GM19324 (cell line): Measurements from ENCODE around the gene NCS1.

ENCODE experiments used
- ATAC-seq: cut with Tn5 transposase; IDR thresholded peaks from one replicate; pipeline ENCODE4 v1.9.1; 2021; ENCODE audit warnings: mild to moderate bottlenecking, moderate library complexity; ENCODE audit not compliant: unreplicated experiment, low FRiP score

The NCS1 gene

GRCh38 chr9:130209422-130209821 lies 37.2 kb downstream of the NCS1 start:
- no peak for ATAC-seq

- ATAC-seq: no peak
Measured at GRCh38 chr9:130211548-130212226, 39.5 kb downstream of the NCS1 start.

- ATAC-seq: no peak
Measured at GRCh38 chr9:130212543-130213297, 40.5 kb downstream of the NCS1 start.

- ATAC-seq: no peak
Measured at GRCh38 chr9:130213911-130214761, 41.9 kb downstream of the NCS1 start.

- no peak for ATAC-seq
Measured at GRCh38 chr9:130214776-130215340, 42.7 kb downstream of the NCS1 start.

- no peak for ATAC-seq
Measured at GRCh38 chr9:130215341-130216119, 43.3 kb downstream of the NCS1 start.

GRCh38 chr9:130217838-130218237 lies 45.6 kb downstream of the NCS1 start:
- ATAC-seq: no peak

- ATAC-seq: no peak
Measured at GRCh38 chr9:130219661-130220096, 47.5 kb downstream of the NCS1 start.

GRCh38 chr9:130220352-130220751 lies 48.1 kb downstream of the NCS1 start:
- no peak for ATAC-seq

GRCh38 chr9:130222833-130223232 lies 50.6 kb downstream of the NCS1 start:
- ATAC-seq: no peak

GRCh38 chr9:130225071-130225470 lies 52.9 kb downstream of the NCS1 start:
- no peak for ATAC-seq

GRCh38 chr9:130225586-130225985 lies 53.4 kb downstream of the NCS1 start:
- no peak for ATAC-seq

GRCh38 chr9:130226112-130226511 lies 53.9 kb downstream of the NCS1 start:
- no peak for ATAC-seq

- no peak for ATAC-seq
Measured at GRCh38 chr9:130227833-130228232, 55.6 kb downstream of the NCS1 start.

GRCh38 chr9:130229759-130230158 lies 57.6 kb downstream of the NCS1 start:
- ATAC-seq: no peak

- ATAC-seq: no peak
Measured at GRCh38 chr9:130230631-130231030, 58.4 kb downstream of the NCS1 start.

- ATAC-seq: no peak
Measured at GRCh38 chr9:130232899-130233586, 60.8 kb downstream of the NCS1 start.

- ATAC-seq: no peak
Measured at GRCh38 chr9:130233587-130233945, 61.4 kb downstream of the NCS1 start.
